ENCODE data around the gene IGSF9. TPM values are rescaled to one million over a fixed set of nuclear protein-coding genes. Genes with fewer than 3 reads are reported as not detected.
A peak's percentile ranks its signal among the peaks of the same experiment; 100 is the strongest.

Gene IGSF9
- polyA plus RNA-seq, 1 donor, result 0.65 TPM

DNA sequence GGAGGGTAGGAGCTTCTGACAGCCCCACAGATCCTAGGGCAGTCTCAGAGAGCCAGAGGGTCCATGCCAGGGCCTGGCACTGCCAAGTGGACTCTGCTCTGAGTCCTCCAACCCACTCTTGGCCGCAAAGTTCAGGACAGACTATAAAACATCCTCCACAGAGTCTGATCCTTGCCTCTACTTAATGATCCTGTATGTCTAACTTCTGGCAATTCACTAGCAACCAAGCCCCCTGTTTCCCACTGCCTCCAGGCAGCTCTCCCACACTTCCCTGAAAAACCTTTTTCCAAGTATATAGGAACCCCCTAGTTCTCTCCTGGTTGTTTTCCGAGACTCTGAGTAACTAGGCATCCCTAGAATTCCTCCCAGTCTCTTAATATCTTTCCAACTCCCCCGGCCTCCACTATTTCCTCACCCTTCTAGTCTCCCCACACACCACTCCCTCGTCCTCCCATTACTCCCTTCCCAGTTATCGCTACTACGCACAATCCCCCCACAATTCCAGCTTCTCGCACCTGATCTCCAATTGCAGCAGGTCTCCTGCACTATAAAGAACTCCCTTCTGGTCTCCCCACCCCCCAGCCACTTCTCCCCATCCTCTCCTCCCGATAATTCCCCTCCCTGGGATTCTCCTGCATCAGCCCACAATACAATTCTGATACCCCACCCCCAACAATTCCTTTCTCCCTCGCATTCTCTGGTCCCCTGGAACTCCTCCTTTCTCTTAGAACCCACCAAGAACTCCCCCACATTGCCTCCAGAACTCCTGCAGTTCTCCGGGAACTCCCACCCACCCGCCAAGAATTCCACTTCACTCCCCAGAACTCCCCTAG lies 574 bp downstream of the IGSF9 start:
- DNase-seq, result no peak

DNA sequence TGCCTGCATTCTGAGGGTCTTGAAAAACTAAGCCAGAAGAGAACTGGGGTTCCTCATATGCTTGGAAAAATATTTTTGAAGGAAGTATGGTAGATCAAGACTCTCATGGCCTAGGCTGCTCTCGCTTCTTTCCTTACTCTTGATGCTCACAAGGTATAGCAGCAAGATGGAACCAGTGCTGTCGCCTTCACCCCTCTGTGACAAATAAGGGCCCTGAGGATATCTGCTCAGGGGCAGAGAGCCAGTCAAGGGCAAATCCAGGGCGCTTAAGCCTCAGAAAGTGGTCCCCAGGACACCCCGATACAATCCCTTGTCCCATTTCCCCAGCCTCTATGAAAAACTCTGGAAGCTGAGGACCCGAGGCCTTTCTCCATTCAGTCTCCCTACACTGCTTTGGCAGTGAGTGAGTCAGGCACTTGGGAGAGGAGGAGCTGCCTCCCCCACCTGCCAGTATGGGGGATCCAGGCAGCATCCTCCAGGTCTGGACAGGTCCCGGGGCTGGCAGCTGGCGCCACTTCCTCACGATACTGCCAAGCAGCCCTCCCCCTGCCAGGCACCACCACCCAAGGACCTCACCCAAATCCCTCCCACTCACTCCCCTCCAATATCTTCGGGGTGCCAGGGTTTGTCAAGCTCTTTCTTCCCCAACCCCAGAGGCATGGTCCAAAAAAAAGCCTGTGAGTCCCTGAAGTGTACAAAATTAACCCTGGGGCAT lies 1.3 kb downstream of the IGSF9 start:
- no peak for DNase-seq

DNA sequence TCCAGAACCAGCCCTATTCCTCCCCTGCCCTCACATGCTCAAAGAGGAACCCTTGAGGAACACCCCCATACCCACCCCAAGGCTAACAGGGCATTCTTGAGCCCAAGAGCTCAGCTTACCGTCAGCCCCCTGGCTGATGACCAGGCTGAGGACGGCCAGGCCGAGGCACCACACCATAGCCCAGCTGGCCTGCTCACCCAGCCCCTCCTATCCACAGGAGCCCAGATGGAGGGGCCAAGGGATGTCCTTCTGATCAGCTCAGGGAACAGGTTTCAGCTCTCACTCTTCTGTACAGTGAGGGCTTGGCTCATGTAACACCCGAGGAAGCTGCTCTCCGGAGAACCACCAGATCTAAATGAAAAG lies 2.2 kb downstream of the IGSF9 start:
- DNase-seq, result no peak

DNA sequence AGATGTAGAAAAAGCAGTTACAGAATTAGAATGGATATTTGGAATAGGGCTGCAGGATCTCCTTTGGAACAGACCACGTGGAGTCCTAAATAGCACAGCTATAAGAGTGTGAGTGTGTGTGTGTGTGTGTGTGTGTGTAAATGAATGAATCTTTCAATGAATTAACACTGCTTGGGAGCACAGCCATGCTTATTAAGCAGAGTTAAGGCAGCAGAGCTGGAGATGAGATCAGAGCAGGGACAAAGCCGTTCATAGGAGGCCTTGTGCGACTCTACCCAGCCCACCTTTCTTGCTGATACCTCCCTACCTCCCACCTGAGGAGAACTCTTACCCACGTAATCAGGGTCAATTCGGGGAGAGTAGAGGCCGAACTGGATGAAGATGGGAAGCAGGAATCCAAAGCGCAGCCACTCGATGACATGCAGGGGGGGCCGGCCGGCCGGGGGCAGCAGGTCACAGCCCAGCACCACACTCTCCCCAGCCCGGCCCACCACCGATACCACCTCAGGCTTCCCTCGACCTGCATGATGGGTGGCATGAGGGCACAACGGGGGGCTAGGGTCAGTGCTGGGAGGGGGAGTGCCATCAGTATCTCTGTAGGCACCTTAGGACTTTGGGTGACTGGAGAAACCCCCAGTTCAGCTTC lies 2.7 kb downstream of the IGSF9 start:
- DNase-seq, result no peak

DNA sequence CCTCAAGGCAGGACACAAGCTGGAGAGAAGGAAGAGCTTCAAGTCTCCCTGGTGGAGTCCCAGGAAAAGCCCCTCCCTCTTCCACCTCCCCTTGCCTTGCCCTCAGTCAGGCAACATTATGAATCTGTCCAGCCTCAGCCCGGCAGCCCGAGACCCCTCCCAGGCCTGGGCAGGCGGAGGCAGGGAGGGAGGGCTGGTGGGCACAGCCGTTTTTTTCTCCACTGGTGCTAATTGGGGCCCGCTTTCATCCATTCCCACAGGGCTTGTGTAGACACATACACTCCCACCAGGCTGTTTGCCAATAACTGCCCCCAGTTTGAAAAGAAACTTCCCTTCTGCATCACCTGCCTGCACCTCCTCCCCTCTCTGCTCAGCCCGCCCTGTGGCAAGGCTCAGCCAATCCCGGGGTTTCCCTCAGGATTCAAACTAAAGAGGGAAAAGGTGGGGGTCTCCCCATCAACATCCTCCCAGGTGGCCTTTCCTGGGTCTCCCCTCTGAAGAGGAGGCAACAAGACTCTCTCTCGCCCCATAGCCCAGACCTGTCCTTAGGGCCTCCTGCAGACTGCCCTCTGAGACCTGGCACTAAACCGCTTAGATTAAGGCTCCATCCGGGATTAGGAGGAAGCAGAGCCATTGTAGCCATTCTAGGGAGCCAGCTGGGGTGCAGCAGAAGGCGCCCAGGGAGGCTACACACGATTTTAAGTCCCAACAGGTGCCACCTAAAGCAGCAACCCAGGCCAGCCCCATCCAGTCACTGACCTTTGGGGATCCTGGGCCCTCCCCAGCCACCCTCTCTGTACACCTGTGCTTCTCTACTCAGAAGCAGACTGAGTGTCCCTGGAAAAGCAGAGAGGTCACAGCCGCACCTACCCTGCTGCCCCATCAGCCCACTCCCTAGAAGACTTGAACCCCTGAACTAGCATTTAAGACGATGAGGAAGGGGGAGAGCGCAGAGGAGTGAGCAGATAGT lies 3.5 kb downstream of the IGSF9 start:
- DNase-seq, result no peak

DNA sequence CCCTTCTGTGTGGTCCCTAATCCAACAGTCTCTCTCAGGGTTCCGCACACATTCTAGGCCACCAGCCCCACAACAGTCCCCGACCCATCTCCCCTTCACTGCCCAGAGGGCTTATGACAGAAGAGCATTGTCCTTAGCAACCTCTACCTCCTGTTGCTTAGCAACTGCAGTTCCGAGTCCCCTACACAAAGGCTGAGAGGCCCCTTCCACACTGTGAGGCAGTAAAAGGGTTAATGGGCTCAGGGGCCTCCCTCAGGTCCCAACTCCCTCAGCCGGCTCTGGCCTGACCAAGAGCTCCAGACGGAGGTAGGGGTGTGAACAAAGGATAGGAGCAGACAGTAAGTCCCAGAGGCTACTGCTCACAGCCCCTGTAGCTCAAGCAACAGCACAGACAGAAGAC lies 4.3 kb downstream of the IGSF9 start:
- DNase-seq, result no peak

DNA sequence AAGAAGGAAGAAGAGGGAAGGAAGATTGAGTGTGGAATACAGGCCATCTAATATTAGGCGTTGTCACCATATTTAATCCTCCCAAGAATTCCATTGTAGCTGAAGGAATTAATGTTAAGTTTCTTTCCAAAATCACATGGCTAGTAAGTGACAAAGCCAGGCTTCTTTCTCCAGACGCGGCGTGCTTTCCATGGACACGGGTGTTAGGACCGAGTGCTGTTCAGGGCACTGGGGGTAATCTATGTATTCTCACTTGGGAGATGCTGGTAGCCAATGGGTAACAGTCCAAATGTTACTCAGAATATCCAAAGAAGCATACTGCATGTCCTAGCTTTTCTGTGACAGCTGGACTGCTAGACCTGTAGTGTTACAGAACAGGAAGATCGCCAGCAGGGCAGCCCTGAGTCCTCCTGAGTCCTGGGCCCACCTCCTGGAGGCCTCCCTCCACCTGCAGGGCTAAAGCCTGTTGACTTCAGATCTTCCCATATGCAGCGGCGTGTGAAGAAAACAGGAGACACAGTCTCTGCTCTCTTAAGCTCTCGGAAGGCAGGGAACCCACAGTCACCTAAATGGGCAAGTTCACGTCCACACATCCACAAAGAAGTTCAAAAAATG lies 5.3 kb downstream of the IGSF9 start:
- DNase-seq, result no peak

DNA sequence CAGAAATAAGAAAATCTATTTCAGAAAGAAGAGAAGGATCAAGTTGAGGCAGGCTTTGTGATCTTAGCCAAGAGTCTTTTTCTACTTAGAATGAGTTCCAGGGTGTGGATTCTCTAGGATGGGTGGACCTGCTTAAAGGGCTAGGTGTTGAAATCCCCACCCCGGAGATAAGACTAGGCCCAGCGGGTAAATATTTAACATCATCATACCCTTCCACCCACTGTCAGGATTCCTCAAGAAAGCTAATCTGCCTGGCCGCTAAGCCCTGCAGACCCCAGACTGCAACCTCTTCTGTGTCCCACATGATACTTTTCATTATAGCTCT lies 5.8 kb downstream of the IGSF9 start:
- DNase-seq, result no peak

DNA sequence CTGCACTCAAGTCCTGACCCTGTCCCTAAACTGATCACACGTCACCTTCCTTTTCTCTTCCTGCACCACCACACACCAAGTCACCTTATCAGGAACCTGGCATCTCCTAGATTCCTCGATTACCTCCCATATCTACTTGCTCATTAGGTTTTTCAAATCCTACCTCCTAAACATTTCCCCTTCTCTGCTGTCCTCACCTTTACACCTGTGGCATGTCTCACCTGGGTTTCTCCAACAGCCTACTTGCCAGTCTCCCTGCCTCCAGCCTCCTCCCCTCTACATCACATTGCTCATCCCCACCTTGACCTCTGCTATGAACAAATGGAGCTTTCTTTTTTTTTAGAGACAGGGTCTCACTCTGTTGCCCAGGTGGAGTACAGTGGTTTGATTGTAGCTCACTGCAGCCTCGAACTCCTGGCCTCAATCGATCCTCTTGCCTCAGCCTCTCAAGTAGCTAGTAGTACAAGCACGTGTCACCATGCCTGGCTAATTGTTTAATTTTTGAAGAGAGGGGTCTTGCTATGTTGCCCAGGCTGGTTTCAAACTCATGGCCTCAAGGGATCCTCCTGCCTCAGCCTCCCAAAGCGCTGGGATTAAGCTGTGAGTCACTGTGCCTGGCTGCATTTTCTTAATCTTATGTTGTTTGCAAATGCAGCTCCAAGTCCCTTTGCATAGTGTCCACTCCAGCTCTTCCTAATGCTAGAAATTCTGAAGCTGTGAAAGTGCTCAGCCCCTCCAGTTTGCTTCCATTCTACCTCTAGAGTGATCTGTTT lies 6.3 kb downstream of the IGSF9 start:
- no peak for DNase-seq

DNA sequence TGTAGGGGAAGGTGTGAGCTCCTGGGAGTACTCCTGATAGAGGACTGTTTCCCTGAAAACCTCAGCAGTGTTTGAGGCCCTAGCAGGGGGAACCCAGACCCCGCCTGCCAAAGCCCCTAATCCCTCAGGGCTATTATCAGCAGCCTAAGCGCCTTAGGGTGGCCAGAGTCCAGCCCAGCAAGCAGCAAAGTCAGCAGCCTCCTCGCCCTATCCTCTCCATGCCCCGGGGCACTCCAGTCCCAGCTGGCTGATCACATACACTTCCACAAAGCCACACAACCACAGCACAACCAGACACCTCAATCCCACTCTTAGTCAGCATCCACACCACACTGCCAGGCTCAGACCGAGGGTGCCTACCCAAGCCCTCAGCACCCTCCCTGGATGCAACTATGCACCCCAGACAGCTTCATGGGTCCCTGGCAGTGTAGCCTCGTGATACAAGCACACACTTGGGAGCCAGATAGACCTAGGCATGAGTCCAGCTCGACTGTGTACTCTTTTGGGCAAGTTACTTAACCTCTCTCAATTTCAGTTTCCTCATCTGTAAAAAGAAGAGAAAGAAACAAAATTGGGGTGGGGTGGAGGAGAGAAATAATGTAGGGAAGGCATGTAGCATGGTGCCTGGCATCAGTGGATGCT lies 7.1 kb downstream of the IGSF9 start:
- DNase-seq, result no peak

DNA sequence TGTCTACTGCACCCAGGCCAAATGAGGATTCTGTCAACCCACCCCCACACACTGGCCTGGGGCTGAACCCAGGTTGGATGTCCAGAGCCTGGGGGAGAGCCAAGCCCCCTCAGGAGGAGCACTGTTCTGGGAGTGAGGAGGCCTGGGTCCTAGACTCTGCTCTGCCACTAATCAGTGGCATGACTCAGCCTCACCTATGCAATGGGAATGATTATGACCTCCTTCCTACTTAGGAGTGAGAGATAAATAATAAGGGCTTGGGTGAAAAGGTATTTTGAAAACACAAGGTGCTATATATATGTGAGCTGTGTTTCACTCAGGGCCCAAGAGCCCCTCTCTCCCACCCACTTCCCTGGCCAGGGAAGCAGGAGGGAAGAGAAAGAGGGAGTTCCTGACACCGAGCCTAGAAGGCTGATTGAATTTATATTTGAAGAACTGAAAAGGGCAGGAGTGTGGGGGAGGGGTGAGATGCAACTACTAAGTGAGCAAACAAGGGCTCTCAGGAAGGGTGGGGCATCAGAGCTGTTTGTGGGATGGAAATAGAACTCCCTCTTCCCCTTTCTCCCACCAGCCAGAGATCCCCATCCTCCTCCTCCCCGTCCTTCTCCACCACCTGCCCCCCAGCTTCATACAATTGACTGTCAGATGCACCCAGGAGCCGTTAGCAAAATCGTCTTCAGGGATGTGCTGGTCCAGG lies 8.2 kb downstream of the IGSF9 start:
- no peak for DNase-seq

DNA sequence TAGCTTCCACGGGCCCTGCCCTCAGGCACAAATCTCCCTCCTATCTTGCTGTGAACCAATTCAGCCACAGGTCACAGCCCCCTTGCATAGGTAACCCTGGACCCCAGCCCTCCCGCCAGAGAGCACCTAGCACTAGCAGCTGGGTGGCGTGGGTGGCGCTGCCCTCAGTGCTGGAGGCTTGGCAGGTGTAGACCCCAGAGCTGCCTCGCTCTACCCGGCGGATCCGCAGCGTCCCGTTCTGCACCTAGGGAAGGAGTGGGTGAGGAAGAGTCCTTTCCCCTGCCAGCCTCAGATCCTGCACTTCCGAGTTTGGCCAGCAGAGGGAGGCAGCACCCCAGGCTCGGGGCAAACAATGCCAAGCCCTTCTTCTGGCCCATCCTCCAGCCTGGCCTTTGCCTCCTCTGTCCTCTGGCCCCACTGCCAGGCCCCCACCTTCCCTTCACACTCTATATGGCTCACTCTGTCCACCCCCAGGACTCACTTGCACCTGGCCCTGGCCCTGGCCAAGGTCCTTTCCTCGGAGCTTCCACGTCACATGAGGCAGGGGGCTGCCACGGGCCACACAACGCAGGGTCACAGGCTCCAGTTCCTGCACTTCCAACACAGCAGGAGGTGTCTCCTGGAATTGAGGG lies 9.0 kb downstream of the IGSF9 start:
- peak; percentile 58 for DNase-seq

DNA sequence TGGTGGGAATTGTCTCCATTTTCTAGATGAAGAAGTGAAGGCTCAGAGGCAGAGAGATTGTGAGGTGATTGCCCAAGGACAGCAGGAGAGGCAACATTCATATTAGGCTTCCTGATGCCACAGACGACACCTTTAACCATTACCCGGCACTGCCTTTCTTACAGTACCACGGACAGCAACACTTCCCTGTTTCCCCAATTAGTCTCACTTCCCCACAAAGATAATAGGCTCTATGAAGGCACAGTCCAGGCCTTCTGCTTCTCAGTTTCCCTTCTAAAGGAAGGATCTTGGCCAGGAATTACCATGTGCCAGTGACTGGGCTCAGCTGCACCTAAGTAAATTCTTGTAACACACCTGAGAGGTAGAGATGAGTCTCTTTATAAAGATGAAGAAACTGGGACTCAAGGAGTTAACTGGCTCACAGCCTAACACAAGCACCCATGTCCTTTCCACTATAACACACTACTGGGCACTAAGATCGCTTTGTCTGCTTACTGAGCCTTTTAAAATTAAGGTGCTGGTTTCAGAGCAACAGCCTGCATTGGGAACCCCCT lies 9.6 kb downstream of the IGSF9 start:
- no peak for DNase-seq

DNA sequence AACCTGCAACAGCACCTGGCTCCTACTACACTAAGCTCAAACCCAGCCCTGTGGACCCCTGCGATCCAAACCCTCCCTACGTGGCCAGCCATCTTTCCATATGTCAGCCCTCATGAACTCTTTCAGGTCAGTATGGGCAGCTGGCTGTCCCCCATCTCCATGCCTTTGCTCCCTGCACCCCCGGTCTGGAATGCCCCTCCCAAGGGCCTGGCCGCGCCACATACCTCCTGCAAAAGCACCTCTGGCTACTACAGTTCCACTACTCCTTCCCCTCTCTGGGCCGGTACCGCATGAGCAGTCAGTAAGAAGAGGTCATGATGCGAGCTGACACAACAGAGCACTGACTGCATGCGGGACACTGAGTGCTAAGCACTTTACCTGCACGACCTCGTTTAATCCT lies 10.1 kb downstream of the IGSF9 start:
- no peak for DNase-seq

DNA sequence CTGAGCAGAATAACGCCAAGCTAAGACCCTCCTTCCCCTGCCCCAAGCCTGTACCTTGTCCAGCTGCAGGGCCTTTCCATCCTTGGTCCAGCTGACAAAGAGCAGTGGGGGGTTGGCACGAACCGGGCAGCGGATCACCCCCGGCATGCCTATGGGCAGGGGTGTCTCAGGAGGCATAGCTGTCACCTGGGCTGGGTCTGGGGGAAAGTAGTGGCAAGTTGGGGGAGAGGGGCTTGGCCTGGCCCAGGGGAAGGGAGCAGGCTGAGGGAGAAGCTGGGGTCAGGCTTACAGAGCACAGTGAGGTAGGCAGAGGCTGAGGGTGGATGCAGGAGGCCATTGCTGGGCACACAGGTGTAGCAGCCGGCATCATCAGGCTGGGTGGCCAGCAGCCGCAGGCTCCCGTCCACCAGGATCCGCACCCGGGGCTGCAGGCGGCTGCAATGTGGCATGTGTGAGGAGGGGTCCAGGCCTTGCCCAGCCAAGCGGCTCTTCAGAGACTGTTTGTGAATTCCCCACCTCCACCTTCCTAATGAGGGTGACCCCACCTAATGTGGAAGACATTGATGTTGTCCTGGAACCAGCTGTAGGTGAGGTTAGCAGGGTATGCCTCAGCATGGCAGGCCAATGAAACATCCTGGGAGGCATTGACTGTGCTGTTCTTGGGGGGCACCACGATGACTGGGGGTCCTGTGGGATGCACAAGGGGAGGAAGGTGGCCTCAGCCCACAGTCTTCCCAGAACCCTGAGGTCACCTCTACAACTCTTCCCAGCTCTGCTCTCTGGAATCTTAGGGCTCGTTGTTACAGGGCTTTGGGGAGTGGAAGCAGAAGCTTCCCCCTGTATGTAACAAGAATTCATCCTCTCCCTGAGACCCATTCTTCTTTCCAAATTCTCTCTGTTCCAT lies 11.0 kb downstream of the IGSF9 start:
- no peak for DNase-seq

DNA sequence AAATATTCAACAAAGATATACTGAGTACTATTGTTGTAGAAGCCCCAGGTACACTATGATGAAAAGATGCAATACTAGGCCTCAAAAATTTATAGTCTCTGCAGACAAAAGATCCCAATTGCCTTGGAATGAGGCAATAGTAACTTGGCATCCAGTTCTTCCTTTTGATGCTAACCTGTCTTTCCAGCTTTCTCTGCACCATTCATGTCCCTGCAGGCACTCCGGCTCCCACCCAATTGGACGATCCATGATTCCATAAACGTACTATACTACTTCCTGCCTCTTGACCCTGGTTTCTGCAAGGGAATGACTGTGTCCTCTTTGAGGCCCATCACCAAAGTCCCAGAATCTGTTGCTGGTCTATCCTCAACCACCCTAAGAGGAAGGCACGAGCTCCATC lies 12.1 kb downstream of the IGSF9 start:
- DNase-seq, result no peak

DNA sequence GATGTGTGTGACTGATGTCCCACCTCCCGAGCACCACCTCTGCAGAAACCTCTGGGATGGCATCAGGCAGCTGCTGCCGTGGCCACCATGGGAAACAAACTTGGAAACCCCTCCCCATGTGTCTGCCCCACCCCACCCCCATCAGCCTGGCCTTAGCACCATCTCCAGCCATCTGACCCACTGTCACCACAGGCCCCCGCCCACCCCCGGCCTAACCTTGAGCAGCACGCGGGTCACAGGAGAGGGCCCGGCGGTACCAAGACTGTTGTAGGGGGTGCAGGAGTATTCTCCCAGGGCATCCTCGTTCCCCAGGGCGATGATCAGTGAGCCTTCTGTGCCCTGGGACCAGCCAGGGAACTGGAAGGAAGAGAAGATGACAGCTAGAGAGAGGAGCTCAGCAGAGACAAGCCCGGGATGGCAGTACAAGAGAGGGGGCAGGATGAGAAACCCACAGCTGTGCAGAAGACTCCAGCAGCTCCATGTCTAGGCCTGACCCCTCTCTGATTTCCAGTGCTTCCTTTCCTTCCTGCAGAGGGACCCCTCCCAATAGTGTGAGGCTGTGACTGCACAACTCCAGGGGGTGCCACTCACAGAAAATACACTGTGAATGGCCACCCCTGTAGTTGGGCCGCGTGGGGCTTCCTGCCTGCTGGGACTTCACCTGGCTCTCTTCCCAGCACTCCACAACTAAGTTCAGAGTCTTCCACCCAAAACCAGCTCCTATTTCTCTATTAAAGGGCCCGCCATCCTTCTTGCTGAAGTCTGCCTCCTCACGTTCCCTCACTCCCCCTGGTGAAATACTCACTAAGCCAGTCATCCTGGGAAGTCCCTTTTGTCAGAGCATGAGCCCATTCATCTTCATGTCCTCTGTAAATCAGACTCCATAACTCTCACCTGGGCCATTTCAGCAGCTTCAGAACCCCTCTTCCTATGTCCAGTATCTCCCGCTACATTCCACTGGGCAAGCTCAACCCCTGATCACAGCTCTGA lies 12.8 kb downstream of the IGSF9 start:
- DNase-seq, result no peak
